HL-60/S4 (cell line): Measurements from ENCODE around the gene PDZRN4.
"Not testable (repeated sequence)": the region's sequence is repeated elsewhere in the genome, so short reads cannot be mapped to it uniquely, and the experiment has no call there.

Source experiments
- in situ Hi-C: fragments of 300-500 bp; cut with MboI; formaldehyde crosslinking; loops from 2 replicates; pipeline ENCODE4 v1.14.3; 2022; ENCODE audit warnings: low sequenced_read_pairs

PDZRN4 gene

DNA sequence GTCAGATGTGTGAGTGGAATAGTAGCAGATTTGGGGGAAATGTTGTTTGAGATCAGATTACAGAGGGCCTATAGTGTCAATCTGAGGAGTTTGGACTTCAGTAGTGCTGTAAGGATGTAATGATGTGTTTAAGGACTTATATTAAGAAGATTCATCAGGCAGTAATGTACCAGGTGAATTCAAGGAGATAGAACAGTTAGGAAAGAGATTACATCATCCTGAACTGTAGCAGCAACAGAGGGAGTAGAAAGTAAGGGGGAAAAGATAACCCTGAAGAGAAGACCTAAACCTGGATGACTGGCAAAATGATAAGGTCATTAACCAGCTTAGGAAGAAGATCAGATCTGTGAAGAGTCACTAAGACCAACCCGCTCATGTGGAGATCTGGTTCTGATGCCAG is 349.4 kb downstream of the PDZRN4 start:
- in situ Hi-C loops, result no loop called here

DNA sequence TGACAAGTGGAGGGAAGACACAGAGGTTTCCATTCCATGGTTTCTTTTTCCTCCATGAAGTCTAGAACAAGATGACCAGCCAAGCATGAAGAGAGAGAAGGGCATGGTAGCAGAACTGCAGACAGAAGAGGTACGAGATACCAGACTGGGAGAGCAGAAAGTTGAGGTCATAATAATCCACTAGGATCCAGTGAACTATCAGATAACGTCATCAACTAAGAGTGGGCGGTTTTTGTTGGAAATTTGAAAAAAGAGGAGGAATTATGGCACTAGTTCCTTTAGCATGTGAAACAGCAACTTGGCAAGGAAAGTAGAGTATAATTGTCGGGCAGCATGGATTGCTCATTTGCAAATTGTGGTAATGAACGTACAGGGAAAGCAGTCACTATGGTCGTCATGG is 357.6 kb downstream of the PDZRN4 start:
- in situ Hi-C loops, result no loop called here

DNA sequence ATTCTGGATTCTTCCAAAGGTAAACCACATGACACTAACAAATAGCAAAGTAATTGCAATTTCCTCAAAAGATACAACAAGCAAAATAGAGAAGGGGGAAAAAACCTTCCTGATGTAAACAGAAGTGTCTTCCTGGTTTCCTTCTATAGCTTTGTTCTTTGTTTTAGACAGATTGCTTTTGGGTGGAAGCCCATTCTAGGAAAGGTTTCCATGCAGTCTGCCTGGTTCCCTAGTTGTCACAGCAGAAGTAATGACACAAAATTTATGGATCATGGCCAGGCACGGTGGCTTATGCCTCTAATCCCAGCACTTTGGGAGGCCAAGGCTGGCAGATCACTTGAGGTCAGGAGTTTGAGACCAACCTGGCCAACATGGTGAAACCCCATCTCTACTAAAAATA is 359.0 kb downstream of the PDZRN4 start:
- in situ Hi-C loops, result not testable (repeated sequence)

DNA sequence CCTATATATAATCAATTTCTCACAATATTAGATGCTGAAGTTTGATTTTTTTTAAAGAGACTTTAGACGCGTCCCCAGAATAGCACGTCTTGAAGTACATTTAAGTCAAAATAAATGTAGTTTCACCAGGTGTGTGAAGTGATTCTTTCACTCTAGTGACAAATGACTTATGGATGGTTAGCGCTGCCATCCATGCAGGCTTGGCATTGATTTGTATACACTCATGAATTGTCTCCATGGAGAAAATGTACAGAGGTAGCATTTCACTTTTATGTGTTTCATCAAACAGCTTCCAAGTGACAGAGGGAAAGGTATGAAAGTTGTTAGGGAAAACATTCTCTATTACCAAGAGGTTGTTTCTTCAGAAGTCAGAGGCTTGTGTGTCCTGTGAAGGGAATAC is 360.8 kb downstream of the PDZRN4 start:
- in situ Hi-C loops, result no loop called here

DNA sequence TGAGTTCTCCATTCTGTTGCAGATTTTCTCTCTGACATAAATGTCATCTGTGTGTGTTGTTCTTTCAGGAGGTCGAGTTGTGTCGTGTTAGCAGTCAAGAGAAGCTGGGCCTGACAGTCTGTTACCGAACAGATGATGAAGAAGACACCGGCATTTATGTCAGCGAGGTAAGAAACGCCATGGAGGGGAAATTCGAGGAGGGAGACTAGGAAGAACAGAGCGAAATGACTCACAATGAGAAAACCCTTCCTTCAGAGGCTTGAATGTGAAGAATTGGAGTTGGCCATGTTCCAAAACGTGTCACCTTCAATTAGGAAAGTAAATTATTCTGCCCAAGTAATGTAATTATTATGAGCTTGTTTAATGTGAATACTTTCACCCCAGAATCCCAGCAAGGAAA is 364.5 kb downstream of the PDZRN4 start:
- in situ Hi-C loops, result no loop called here

DNA sequence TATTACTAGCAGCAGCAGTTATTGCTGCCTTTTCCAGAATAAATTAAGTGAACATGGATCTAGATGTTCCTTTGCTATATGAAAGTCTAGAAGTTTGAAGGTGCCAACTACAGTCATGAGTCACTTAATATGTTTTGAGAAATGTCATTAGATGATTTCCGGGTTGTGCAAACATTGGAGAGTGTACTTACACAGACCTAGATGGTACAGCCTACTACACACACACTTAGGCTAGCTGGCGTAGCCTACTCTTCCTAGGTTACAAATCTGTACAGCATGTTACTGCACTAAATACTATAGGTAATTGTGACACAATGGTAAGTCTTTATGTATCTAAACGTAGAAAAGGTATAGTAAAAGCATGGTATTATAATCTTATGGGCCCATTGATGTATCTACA is 368.1 kb downstream of the PDZRN4 start:
- in situ Hi-C loops, result no loop called here

DNA sequence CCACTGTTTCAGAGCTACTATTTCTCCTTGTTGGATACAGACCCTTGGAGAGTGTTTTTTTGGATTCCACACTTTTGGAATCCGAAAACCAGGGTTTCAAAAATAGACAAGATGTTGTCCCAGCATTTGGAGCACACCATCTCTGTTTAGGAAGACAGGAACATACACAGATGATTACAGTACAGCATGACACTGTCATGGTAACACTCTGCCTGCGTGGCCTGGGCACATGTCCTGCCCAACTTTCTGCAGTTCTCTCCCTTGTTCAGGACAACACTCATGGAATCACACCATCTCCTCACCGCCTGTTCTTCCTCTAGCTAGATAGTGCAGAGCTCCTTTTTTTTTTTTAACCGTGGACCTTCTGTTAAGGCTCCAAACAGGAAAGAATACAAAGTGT is 369.2 kb downstream of the PDZRN4 start:
- in situ Hi-C loops, result no loop called here

DNA sequence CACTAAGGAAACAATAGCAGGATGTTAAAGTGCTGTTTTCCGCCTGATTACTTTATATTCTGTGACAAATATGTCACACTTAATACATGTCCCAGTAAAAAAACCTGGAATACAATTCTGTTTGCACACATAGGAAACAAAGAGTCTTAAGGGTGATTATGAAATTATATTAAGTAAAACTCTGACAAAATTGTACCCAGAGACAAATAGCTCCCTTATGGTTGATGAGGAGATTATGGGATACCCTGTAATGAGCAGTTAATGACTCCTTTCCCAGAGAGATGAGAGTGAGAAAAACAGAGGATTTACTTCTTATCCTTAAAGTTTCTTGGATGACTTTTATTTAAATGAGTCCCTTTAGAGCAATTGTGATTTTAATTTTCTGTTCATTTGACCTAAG is 370.6 kb downstream of the PDZRN4 start:
- in situ Hi-C loops, result no loop called here

DNA sequence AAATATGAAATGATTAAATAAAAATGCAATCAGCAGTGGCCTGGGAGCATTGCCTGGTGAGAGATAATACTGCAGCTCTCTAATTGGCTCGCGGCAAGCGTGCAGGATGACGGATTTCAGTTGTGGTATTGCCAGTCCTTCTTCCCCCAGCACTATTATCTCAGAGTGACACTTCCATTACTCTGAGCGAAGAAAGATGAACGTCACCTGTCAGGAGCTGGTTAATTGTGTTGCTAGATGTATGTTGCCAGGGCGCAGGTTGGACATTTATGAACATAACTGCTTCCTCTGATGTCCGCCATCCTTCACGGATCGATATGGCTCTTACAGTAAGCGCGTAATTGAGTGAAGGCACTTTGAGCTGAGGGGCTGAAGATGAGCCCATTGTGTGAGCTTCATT is 374.9 kb downstream of the PDZRN4 start:
- in situ Hi-C loops, result no loop called here

DNA sequence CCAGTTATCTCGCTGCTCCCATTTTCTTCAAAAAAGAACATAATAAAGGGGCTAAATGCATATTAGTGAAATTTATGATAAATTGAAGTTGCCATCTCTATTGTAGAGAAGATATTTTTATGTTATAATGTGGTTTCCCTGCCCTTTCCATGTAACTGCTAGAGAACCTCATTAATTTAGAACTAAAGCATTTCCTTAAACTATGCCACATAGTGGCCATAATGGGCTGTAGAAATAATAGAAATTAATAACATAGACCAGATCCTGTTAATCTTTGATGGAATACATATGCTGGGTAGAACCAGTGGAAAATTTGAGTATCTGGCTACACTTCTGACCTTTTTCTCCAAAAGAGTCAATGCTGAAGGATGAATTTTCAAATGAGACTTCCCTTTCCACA is 376.7 kb downstream of the PDZRN4 start:
- in situ Hi-C loops, result no loop called here

DNA sequence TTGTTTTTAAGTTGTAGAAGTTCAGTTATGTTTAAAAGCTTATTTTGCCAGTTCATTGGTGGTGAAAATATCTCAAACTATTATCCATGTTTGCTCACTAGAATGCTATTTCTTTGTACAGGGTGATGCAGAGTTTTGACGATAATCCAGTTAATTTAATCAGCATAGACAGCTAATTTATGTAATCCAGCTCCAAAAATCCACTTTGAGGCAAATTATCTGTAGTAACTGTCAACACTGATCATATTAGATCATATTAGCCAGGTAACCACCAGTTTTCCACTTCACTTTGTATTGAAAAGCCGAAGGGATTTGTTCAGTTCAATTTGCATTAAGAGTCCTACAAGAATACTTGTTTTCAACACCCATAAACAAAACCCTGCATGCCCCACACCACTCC is 378.6 kb downstream of the PDZRN4 start:
- in situ Hi-C loops, result no loop called here

DNA sequence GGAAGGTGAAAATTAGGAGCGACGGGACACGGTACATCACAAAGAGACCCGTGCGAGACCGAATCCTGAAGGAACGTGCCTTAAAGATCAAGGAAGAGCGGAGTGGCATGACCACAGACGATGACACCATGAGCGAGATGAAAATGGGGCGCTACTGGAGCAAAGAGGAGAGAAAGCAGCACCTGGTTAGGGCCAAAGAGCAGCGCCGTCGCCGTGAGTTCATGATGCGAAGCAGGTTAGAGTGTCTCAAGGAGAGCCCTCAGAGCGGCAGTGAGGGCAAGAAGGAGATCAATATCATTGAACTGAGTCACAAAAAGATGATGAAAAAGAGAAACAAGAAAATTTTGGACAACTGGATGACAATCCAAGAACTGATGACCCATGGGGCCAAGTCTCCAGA is 385.3 kb downstream of the PDZRN4 start:
- in situ Hi-C loops, result no loop called here

DNA sequence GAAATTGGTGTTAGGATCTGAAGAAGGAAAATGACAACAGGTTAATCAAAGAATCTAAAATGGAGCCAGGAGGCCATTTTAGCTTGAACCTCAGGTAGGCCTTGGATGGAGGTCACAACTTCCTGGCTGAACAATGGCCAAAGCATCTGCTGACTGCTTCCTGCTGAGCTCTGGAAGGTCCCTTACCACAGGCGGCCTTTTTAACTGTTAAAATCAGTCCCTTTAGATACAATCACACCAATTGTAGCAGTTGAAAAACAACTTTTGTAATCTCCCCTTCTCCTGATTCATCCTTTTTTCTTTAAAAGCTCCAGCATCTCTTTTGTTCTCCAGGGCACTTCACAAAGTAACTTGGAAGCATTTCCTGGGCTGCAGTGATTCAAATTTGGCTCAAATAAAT is 388.8 kb downstream of the PDZRN4 start:
- in situ Hi-C loops, result no loop called here

DNA sequence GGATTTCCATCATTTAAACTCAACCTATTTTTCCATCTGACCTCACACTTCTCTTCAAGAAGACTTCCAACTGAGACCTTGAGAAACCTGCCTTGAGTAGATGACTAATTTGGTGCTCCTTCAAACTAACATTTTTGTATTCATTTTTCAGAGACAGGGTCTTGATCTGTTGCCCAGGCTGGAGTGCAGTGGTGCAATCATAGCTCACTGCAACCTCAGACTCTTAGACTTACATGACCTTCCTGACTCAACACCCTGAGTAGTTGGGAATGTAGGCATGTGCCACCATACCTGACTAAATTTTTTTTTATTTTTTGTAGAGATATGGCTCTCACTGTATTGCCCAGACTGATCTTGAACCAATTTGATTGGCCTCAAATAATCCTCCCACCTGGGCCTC is 389.9 kb downstream of the PDZRN4 start:
- in situ Hi-C loops, result no loop called here

DNA sequence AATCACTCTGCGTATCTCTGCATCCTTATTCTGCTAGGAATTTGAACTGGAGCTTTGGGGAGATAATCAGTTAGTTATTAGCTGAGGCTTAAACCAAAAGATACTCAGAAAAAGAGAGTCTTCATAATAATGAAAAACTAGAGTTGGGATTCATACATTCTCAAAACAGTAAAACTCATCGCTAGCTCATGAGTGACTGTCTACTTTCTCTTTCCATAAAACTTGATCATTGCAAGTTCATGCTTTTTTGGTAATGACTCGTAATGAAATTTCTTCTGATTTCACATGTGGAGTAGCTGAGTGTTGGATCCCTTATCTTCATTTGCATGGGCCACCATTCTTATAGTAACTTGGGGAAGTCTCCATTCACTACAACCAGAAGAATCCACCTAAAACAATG is 397.7 kb downstream of the PDZRN4 start:
- in situ Hi-C loops, result no loop called here

DNA sequence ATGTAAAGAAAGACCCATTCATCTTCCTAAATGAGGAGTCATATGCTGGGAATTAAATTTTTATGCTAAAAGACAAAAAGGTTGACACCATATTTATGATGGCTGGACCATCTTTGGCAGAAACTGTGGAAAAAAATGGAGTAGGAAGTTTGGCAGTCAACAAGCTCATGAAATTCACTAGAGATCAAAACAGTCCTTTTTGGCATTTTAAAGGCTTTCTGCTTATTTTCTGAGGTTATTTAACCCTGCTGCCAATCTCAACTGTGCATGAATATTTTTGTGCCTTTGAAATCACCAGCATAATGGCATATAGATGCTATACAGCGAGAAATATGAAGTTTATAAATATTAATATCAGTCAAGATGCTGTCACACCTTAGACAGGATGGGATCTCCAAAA is 399.5 kb downstream of the PDZRN4 start:
- in situ Hi-C loops, result no loop called here

DNA sequence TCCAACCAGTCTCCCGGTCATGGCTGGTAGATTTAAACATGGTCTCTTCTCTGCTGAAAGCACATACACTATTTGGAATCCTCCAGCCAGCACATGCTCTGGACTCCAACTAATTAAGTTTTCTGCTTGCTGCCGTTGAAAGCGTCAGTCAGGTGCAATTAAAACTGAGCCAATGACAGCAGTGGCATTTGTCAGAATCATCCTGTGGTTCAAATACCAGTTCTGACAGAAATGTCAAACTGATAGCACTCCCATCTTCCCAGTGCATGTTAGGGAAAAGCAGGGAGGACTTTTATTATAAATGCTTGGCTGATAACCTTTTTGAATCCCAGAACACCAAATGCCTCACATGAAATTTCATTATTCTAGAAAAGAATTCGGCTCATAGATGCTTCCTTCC is 401.8 kb downstream of the PDZRN4 start:
- in situ Hi-C loops, result no loop called here

DNA sequence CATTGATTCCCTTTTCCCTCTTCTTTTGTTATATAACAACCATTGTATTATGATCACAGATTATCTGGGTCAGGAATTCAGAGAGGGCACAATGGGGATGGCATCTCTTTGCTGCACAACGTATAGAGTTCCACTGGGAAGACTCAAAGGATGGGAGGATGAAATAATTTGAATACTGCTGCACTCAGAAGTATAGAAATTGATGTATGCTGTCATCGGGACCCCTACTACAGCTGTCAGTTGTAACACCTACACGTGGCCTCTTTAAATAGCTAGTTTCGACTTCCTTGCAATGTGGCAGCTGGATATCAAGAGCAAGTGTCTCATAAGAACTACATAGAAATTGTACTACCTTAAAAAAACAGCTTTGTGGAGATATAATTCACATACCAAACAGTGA is 408.1 kb downstream of the PDZRN4 start:
- in situ Hi-C loops, result no loop called here

DNA sequence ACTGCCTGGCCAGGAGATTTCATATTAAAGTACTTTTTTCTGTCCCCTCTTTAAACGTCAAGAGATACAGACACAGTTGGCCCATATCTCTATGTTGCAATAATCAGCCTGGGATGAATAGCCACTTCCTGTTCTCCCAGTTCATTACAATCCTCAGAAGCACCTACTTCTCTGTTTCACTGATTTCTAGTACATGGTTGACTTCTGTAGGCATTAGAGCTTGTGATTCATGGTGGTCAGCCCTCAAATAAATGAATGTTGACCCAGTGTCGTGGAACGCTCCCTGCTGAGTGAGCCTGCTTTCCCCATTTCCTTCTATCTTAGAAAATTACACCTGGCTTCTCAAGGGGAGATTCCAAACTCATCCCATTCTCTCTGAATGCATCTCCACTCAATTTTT is 416.7 kb downstream of the PDZRN4 start:
- in situ Hi-C loops, result no loop called here

DNA sequence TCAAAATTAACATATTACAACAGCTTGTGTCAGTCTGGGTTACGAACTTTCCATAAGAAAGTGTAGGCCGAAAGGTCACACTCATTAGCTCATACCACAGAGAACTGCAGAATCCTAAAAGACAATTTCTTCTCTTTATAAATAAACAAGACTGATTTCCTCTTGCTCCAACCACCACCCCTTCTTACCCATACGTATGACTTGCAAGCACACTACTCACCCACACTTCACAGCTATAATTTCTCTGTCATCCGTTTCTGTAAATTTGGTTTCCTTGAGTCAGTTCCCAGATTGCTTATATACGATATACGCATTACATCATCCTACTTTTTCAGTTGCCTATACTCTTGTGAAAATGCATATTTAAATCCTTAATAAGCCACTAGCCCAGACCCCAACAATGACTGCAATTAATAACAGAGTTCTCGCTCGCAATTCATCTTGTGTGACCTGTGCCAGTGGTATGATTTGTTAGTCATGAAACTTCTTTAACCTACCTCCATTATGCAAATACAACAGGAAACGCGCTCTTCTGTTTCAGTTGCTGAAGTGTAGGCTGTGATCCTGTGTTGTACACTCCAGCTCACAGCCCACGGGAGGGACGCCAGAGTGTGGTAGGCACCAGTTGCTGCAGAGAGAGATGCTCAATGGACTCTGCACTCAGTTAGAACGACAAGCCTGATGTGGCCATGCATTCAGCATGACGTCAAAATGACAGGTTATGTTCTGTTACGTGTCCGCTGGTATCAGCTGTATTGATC is 417.6 kb downstream of the PDZRN4 start:
- in situ Hi-C loops, result no loop called here

DNA sequence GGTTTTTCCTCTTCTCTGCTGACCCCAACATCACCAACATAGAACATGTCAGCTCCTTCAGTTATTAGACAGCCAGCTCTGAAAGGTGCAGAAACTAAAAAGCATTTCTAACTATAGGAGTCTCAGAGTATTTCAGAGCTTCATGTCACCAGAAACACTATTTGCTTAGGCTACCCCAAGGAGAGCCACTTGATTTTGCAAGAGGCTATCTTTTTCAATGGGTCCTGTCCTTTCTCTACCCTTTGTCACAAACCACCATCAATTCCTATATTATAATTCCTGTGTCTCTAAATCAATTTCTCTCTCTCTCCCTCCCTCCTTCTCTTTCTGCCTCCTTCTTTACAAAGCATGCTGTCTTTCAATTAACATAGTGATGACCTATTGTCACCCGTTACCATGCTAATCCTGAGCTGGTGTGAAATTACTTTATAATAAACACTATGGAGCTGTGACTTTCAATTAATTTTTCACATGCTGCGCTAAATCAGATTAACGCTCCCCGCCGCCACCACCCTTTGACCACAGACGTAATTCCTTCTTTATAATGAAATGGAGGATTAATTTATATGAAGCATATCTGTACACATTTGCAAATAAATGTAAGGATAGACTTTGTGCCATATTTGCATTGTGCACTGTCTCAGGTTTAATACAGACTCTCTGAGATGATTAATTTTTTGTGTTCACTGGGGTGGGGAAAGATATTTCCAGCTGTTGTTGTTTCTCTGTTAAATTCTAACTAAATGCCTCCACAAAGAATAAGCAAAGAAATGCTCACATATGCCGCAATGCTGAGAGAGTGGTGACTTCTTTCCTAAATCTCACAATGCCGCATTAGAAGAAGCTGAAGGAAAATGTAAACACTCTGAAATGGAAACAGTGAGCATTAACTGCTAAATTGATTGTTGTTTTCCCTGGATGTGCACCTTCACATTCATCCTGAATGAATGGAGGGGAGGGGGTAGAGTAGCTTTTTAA is 418.6 kb downstream of the PDZRN4 start:
- in situ Hi-C loops, result no loop called here

DNA sequence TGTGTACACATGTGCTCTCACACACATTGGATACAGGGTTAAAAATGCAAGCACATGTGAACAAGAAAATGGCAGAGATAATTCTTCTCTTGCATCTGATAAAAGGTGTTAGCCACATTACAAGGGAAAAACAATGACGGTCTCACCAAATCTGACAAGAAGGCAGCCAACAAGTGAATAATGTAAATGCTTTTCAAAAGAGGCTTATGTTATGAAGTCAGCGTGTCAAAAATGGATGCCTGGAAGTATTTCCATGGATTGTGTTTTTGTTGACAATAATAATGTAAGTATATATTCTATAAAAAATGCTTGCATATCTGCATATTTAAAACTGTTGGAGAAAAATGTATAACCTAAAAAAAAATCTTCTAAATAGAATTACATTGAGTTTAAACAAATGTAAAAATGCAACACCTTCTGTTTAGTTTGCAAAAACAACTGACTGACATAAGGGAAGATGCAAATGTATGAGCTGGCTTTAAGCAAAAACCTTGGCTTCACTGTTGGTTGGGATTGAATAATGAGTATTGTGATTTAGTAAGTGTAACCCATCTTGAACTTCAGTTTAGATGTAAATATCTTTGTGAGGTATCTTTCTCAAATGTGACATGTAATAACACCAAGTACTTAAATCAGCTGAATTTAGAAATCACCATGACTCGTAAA is 424.9 kb downstream of the PDZRN4 start:
- in situ Hi-C loops, result no loop called here
